WI38 (cell line): ENCODE measurements around the gene TM6SF1.
A peak's percentile ranks its signal among the peaks of the same experiment; 100 is the strongest.

Experiments used
- H3K4me3 ChIP-seq: 2 replicates; pipeline ENCODE4 v1.5.1; 2011; ENCODE audit warnings: low read depth, mild to moderate bottlenecking, control low read depth, low read length
- TF ChIP-seq, protein P1 (sequence below): IDR thresholded peaks from 2 replicates; pipeline ENCODE4 v1.5.1; 2012; ENCODE audit warnings: low read depth, mild to moderate bottlenecking, control low read depth, low read length

Gene TM6SF1

DNA sequence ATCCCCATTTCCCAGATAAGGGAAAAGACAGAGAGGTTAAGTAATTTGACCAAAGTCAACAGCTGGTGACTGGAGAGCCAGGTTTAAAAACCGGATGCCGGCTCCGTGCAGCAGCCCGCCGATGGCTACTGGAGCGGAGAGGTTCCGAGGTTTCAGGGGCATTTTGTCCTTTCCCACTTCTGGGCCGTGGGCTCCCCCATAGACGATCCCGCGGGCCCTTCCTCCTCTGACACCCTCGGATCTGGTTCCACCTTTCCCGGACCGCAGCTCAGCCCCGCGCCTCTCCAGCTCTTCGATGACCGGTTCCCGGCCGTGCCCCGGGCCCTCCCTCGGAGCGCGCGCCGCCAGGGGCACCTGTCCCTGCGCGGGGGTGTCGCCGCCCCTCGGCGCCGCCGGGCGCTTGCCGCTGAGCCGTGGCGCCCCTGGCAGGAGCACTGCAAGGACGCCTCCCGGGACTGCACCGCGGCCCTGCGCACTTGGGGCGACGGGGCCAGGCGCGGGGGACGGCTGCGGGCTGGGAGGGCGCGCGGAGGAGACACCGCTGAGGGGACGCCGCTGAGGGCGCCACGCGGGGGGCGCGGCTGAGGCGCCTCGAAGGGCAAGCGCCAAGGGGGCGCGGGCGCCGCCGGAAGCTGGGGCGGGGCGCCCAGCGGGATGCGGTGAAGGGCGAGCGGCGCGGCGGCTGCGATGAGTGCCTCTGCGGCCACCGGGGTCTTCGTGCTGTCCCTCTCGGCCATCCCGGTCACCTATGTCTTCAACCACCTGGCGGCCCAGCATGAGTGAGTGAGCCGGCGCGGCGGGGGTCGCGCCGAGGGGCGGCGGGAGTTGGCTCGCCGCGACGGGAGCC is at the start of gene TM6SF1:
Gene TM6SF1, plus strand, starts transcription at position 652 of the 847 bp plus-strand sequence. Its CDS starts 36 bp downstream, at position 688.
- H3K4me3 ChIP-seq: peak within 1 kb of the TSS; percentile 64
- TF ChIP-seq, protein P1, sequence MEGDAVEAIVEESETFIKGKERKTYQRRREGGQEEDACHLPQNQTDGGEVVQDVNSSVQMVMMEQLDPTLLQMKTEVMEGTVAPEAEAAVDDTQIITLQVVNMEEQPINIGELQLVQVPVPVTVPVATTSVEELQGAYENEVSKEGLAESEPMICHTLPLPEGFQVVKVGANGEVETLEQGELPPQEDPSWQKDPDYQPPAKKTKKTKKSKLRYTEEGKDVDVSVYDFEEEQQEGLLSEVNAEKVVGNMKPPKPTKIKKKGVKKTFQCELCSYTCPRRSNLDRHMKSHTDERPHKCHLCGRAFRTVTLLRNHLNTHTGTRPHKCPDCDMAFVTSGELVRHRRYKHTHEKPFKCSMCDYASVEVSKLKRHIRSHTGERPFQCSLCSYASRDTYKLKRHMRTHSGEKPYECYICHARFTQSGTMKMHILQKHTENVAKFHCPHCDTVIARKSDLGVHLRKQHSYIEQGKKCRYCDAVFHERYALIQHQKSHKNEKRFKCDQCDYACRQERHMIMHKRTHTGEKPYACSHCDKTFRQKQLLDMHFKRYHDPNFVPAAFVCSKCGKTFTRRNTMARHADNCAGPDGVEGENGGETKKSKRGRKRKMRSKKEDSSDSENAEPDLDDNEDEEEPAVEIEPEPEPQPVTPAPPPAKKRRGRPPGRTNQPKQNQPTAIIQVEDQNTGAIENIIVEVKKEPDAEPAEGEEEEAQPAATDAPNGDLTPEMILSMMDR: no peak

DNA sequence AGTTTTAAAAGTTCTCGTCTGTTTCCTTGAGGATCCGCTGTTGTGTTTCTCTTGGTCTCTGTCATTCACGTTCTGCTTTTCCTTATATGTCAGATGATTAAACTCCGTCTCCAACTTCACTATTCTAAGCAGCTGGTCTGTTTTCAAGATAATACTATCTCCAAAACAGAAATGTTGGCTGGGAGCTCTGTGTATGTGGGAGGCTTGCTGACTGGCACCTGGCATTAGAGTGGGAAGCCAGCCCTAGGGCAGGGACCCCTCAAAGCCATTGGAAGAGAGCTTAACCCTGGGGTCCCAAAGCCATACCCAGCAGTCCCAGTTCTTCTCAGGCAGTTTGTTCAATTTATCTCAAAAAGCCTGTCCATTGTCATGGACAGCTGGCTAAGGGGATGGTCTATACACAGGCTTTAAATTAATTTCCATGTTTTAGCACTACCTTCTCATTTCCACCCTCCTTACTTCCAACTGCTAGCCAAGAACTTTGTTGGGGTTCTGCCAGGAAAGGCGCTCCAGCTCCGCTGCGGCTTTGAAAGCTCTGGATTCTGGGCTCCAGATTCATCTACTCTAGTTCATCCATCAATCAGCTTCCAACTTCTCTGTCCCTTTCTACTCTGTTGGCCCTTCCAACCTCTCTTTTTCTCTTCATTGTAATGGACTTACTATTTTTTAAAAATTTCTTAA is 49.6 kb upstream of the TM6SF1 start:
- TF ChIP-seq, protein P1: no peak
- no peak overlapping the region for H3K4me3 ChIP-seq

DNA sequence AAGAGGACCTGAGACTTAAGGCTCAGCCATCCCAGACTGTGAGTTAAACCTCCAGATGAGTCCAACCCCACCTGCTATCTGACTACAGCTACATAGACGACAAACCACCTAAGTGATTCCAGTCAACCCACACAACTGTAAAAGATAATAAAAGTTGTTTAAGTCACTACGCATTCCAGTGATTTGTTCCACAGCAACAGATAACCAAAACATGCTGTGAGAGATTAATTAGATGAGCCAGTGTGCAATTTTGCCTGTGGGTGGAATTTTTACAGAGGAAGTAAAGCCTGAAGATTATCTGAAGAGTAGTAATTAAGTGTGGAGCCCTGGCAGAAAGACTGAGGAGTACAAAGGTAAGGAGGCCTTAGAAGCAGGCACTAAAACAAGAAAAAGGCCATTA is 45.8 kb upstream of the TM6SF1 start:
- H3K4me3 ChIP-seq: no peak overlapping the region
- TF ChIP-seq, protein P1: no peak

DNA sequence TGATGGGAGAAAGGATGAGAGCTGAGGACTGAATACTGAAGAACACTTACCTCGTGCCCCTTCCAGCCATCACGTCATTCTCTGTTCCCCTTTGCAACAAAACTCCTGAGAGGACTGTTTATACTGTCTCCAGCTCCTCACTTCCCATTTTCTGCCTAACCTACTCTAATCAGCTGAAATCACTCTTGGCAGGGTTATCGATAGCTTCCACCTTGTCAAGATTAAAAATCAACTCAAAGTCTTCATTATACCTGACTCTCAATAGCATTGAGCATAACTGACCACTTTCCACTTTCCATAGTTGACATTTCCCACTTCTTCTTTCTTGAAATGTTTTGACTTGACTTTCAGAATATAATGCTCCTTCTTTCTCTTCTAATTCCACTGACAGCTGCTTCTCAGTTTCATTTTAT is 44.7 kb upstream of the TM6SF1 start:
- no peak overlapping the region for H3K4me3 ChIP-seq
- TF ChIP-seq, protein P1: no peak

DNA sequence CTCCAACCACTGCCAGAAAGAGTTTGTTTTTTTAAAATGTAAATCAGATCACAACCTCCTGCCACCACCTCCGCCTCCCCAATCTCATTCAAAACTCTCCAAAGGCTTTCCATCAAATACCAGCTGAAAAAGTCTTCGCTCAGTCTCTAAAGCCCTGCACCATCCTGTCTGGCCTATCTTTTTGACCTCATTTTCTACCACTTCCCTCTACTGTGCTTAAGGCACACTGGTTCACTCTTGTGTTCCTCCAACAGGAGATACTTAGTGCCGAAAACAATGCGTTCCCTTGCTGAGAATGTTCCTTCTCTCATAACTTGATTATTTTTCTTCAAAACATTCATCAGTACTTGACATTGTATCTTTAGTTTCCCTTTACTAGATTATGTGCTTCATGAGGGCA is 43.9 kb upstream of the TM6SF1 start:
- TF ChIP-seq, protein P1: no peak
- no peak overlapping the region for H3K4me3 ChIP-seq

DNA sequence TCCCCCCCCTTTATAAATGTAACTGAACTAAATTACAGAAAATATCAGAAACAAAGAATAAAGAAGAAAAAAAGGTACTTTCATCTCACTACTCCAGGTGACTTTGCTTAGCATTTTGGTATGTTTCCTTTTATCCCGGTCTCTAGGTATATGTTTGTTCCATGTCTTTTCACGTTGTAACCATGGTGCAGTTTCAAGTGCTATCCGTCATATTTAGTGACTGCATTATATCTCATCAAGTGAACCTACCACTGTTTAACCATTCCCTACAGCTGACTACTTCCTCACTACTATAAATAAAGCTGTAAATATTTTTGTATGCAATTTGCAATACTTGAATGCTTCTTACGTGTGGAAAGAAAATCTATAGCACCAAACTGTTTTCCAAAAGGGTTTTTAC is 42.6 kb upstream of the TM6SF1 start:
- peak overlapping the region; percentile 82 for H3K4me3 ChIP-seq

DNA sequence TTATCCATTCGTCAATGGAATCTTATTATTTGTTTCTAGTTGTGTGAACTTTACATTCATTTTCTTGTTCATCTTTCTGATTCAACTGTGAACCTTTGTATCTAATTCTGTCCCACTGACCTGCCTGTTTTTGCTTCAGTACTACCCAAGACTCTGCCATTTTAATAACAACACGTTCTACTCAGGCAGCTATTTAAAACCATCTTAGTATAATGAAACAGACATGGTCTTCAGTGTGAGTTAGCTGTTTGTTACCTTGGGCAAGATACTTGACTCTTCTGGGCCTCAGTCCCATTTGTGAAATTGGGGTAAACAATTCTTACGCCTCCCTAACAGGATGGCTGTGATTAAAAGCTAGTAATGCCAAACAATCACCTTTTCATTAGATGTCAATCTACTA is 42.0 kb upstream of the TM6SF1 start:
- H3K4me3 ChIP-seq: peak overlapping the region; percentile 82
- TF ChIP-seq, protein P1: no peak

More for the DNA sequence above, 42.6 kb upstream of the TM6SF1 start:
- TF ChIP-seq, protein P1: no peak
